ENCODE results near the gene BICDL2. TPM values are rescaled to one million over a fixed set of nuclear protein-coding genes. Genes with fewer than 3 reads are reported as not detected.
A peak's percentile ranks its signal among the peaks of the same experiment; 100 is the strongest.

Gene BICDL2
- polyA plus RNA-seq, 1 experiment: not detected

DNA sequence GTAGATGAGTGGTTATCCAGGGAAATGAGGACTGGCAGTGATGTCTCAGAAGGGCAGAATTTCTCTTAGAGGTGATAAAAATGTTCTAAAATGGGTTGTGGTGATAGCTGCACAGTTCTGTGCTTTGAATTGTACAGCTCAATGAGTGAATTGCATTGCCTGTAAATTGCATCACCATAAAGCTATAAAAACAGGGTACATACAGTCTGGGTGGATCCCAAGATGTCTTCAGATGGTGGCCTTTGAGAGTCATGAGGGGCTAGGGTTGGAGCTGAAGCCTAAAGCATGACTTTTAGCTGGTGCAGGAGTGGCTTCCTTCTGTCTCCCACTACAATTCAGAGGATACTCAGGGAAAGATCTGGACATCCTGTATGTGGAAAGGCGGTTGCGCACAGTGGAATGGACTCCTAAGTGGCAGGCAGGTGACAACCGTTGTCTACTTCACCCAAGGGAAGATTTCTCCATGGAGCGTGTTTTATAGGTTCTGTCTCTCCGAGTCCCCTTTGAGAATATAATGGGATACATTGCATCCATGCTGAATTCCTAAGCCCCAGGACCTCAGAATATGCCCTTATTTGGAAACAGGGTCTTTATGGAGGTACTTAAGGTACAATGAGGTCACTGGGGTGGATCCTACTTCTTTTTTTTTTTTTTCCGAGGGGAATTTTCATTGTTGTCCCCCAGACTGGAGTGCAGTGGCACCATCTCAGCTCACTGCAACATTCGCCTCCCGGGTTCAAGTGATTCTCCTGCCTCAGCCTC is 27.1 kb upstream of the BICDL2 start:
- ChIA-PET POLR2A (no interaction called here), CTCF (interaction anchor here (1.0 kb wide), 1 partner anchor 32 kb away, joined by 4 read pairs; no protein-coding TSS in a partner anchor)
- no peaks in the 10 kb centered on the region for H3K9me3 ChIP-seq (ENCODE audit: control insufficient read depth, insufficient read depth, low read length)
- no peaks in the 10 kb centered on the region for H3K27me3 ChIP-seq (ENCODE audit: control insufficient read depth, insufficient read depth, low read length)
- no peak overlapping the region for H3K27ac ChIP-seq (ENCODE audit: low read depth, low read length)
- TF ChIP-seq, protein P1, sequence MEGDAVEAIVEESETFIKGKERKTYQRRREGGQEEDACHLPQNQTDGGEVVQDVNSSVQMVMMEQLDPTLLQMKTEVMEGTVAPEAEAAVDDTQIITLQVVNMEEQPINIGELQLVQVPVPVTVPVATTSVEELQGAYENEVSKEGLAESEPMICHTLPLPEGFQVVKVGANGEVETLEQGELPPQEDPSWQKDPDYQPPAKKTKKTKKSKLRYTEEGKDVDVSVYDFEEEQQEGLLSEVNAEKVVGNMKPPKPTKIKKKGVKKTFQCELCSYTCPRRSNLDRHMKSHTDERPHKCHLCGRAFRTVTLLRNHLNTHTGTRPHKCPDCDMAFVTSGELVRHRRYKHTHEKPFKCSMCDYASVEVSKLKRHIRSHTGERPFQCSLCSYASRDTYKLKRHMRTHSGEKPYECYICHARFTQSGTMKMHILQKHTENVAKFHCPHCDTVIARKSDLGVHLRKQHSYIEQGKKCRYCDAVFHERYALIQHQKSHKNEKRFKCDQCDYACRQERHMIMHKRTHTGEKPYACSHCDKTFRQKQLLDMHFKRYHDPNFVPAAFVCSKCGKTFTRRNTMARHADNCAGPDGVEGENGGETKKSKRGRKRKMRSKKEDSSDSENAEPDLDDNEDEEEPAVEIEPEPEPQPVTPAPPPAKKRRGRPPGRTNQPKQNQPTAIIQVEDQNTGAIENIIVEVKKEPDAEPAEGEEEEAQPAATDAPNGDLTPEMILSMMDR (IDR thresholded peaks at IDR 0.05; ENCODE audit: low read depth, low read length): no peak
- no peak overlapping the region for H3K4me3 ChIP-seq (ENCODE audit: low read depth, low read length)
- no peak for DNase-seq (ENCODE audit: low read depth, low spot score)

DNA sequence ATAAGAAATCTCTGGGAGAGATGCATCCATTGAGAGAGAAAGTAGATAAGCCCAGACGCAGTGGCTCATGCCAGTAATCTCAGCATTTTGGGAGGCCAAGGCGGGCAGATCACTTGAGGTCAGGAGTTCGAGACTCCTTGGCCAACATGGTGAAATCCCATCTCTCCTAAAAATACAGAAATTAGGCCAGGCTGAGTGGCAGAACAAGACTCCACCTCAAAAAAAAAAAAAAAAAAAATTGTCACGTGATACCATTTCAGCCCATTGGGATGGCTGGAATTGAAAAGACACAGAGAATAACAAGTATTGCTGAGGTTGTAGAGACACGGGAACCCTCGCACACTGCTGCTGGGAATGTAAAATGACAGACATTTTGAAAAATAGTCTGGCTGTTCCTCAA is 25.8 kb upstream of the BICDL2 start:
- ChIA-PET POLR2A (no interaction called here), CTCF (no interaction called here)

DNA sequence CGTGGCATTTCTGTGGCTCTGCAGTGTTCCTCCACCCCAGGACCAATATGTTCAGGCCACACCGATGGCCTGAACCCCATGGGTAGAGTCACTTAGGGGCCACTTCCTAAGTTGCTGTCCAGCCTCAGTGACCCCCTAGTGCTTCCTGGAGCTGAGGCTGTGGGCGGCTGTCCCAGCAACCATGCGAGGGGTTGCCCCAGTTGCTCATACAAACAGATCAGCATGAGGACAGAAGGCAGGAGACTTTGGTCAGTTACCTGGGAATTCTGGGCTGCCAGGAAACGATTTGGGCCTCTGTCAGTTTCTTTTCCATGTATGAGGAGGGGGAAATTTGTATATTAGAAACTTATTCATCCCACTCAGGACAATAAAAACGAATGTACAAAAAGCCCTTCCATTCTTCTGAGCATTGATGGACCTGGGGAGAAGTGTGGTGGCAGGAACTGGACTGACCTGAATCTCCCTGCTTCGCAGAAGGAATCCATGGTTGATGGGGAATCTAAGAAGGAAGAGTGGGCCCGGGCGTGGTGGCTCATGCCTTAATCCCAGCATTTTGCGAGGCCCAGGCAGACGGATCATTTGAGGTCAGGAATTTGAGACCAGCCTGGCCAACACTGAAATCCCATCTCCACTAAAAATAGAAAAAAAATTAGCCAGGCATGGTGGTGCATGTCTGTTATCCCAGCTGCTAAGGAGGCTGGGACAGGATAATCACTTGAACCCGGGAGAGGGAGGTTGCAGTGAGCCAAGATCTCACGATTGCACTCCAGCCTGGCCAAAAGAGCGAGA is 23.8 kb upstream of the BICDL2 start:
- ChIA-PET POLR2A (no interaction called here), CTCF (interaction anchor here (0.6 to 2.7 kb wide), 3 partner anchors 16 to 1441 kb away, joined by 3 to 57 read pairs (median 7); no protein-coding TSS in a partner anchor)
- Histone ChIP-seq H3K4me3 (ENCODE audit: low read depth, low read length) (no peak overlapping the region), H3K27ac (ENCODE audit: low read depth, low read length) (no peak overlapping the region), H3K27me3 (ENCODE audit: control insufficient read depth, insufficient read depth, low read length) (no peaks in the 10 kb centered on the region), H3K9me3 (ENCODE audit: control insufficient read depth, insufficient read depth, low read length) (no peaks in the 10 kb centered on the region)
- DNase-seq (ENCODE audit: low read depth, low spot score): no peak
- TF ChIP-seq, protein P1 (IDR thresholded peaks at IDR 0.05; ENCODE audit: low read depth, low read length): no peak

More for the DNA sequence above, 25.8 kb upstream of the BICDL2 start:
- DNase-seq (ENCODE audit: low read depth, low spot score): no peak
- Histone ChIP-seq H3K27ac (ENCODE audit: low read depth, low read length) (no peak overlapping the region), H3K9me3 (ENCODE audit: control insufficient read depth, insufficient read depth, low read length) (no peaks in the 10 kb centered on the region), H3K27me3 (ENCODE audit: control insufficient read depth, insufficient read depth, low read length) (no peaks in the 10 kb centered on the region), H3K4me3 (ENCODE audit: low read depth, low read length) (no peak overlapping the region)
- TF ChIP-seq, protein P1 (IDR thresholded peaks at IDR 0.05; ENCODE audit: low read depth, low read length): no peak

DNA sequence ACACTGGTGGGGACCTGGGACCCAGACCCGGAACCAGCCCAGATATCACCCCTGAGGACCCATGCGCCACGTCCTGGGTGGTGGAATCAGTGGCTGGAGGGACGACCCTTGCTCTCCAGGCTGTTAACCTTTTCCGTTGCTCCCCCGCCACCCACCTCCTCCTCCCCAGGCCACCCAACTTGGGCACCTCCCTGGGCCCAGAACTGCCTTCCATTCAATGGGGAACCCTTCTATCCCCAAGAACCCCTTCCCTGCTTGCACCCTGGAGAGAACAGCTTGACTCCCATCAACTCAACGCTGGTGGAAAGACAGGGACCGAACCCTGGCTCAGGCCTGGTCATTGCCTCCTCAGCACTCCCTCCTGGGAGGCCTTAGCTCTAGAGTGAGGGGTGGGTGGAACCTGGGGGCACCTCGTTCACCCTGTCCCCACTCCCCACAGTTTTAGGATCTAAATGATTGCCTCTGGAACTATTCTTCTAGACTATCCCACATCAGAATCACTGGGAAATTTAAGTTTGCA is 23.0 kb upstream of the BICDL2 start:
- POLR2A ChIA-PET: no interaction called here

More for the DNA sequence above, 23.0 kb upstream of the BICDL2 start:
- H3K9me3 ChIP-seq (ENCODE audit: control insufficient read depth, insufficient read depth, low read length): no peaks in the 10 kb centered on the region
- H3K27me3 ChIP-seq (ENCODE audit: control insufficient read depth, insufficient read depth, low read length): no peaks in the 10 kb centered on the region
- CTCF ChIA-PET: interaction anchor here (0.6 to 2.7 kb wide), 19 partner anchors 11 to 1442 kb away, joined by 3 to 57 read pairs (median 5); no protein-coding TSS in a partner anchor
- TF ChIP-seq, protein P1 (IDR thresholded peaks at IDR 0.05; ENCODE audit: low read depth, low read length): no peak
- no peak for DNase-seq (ENCODE audit: low read depth, low spot score)
- H3K4me3 ChIP-seq (ENCODE audit: low read depth, low read length): peak overlapping the region; percentile 57
- peak overlapping the region; percentile 57 for H3K27ac ChIP-seq (ENCODE audit: low read depth, low read length)

Measured in AG04450 (cell line).